Right lobe of liver (tissue), 4 donors: Measurements from ENCODE around the gene RXFP2.

Source experiments
- CTCF ChIP-seq, 4 donors: fragments of 200-600 bp in 3 of 4; fragments of 450-650 bp in 1 of 4; IDR thresholded peaks; one replicate each; pipeline versions ENCODE4 v1.5.1 to v1.8.0; 2016 to 2022; ENCODE audit warnings: antibody characterized with exemption in 4 of 4, mild to moderate bottlenecking in 2 of 4
- POLR2A ChIP-seq: fragments of 450-650 bp; IDR thresholded peaks from one replicate; pipeline ENCODE4 v1.6.1; 2017; ENCODE audit warnings: antibody characterized with exemption, mild to moderate bottlenecking
- donor health status: DM: no; HTN: no; CAD: no.
- donor health status: DM: no; HTN: no; CAD: no.
- donor health status: DM: no; HTN: yes; CAD: no.

- no peak for TF ChIP-seq CTCF (IDR thresholded peaks at IDR 0.05)
- TF ChIP-seq POLR2A, result no peak
Measured at GRCh38 chr13:31765138-31765785, 25.9 kb downstream of the RXFP2 start.
